NCI-H187 treated with DMSO at 0.1 percent for 48 hours (cell line): Measurements from ENCODE around the gene CDK6.

Experiments
- DNase-seq: peaks from one replicate; lab custom pipeline; 2025; lab: John Stamatoyannopoulos, UW

The CDK6 gene

DNA sequence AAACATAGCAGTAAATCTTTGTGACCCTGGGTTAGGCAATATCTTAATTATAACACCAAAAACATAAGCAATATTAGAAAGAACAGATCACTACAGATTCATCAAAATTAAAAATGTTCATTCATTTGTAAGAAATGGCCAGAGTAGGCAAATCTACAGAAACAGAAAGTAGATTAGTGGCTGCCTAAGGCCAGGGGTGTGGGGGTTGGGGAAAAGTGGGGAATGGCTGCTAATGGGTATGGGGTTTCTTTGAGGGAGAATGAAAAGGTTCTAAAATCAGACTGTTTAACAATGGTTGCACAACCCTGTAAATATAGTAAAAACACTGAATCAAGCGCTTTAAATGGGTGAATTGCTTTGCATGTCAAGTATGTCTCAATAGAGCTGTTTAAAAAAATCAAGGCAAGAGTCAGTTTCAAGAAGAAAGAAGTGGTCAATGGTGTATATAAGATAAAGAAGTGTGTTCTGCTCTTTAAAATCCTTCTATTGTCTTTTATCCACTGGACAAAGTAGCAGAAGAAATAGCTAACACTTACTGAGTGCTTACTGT lies 42.6 kb downstream of the CDK6 start:
- DNase-seq = no peak

DNA sequence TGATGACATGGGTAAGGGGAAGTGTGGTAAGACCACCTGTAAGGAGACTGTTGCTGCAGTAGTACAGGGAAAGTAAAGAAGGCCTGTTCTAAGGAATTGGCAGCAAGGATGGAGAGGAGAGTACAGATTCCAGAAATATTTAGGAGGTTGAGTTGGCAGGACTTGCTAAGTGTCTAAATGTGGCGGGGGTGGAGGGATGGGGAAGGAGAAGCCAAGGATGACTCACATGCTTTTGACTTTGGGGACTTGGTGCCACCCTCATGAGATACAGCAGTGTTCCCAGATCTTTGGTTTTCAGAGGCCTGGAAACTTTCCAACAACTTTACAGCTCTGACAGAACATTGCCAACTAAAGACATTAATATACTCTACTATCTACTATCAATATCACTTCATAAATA lies 45.4 kb downstream of the CDK6 start:
- DNase-seq = no peak

DNA sequence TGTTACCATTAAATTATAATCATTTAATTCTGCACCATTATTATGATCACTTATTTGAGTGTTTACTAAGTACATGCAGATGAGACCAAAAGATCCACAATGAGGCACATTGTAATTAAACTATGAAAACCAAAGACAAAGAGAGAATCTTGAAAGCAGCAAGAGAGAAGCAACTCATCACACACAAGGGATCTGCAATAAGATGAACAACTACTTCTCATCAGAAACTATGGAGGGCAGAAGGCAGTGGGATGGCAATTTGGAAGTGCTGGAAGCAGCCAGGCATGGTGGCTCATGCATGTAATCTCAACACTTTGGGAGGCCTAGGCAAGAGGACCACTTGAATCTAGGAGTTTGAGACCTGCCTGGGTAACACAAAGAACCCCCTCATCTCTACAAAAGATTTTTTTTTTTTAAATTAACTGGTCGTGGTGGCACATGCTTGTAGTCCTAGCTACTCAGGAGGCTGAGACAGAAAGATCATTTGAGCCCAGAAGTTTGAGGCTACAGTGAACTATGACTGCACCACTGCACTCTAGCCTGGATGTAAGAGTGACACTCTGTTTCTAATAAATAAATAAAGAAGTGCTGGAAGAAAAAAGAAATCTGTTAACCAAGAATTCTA lies 47.7 kb downstream of the CDK6 start:
- no peak for DNase-seq

DNA sequence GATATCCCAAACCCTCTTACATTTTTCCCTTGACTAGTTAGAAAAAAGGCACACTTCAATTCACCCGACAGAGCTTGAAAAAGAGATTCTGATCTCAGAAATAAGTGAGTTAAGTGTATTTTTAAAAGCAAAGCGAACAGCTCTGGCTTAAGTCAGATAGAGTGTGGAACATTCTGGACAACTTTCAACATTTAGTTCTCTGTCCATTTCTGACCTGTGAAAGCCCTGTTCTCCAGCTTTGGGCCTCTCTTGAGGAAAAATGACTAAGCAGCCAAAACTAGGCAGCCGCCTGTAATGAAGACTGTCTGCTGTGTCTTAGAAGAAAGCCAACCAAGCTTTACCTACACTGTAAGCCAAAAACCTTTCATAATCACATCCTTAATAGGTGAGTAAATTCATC lies 50.5 kb downstream of the CDK6 start:
- no peak for DNase-seq

DNA sequence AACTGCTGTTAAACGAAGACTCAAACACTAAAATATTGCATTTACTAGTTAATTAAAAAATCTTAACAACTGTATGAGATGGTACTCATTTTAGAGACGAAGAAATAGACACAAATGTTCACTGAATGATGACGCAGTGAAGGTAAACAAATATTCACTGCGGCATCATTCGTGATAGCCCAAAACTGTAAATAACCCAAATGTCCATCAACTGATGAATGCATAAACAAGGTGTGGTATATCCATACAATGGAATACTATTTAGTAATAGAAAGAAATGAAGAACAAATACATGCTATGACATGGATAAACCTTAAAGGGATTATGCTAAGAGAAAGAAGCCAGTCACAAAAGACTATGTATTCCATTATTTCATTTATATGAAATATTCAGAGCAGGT lies 51.4 kb downstream of the CDK6 start:
- no peak for DNase-seq

DNA sequence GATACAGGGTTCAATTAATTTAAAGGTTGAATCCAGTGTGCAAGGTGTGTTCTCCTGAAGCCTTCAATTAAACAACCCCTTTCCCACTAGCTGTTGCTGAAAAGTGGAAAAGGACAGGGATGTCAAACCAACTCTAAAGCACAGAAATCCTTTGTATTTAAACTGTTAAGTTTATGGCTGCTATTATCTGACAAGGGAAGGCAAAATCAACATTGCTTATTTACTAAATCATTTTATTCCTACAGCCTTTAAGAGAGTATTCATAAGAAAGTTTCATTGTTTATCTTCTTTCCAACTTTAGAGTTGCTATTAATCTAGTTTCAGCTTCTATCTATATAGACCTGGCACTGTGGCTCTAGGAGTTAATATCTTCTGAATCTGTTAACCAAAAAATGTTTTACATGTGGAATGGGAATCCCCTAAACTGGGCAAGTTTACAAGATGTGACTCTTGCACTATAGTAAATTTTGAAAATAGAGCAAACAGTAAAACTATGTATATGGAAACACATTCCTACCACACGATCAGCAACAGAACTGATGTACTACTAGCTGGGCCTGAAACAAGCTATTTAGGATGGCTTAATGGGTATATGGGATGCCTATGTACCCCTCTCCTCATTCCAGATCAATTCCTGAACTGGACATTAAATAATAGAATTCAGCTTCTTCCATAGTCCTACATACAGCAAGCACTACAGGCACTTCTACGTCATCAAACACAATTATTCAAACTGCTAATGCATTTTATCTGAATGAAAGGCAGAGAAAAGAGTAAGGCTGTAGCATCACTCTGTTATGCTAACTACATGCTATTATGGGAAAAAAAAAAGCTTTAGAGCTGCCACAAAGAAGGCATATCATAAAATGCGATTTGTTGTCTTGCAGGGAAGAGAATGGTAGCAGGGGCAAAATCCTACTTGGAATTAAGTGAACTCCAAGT lies 52.8 kb downstream of the CDK6 start:
- no peak for DNase-seq

DNA sequence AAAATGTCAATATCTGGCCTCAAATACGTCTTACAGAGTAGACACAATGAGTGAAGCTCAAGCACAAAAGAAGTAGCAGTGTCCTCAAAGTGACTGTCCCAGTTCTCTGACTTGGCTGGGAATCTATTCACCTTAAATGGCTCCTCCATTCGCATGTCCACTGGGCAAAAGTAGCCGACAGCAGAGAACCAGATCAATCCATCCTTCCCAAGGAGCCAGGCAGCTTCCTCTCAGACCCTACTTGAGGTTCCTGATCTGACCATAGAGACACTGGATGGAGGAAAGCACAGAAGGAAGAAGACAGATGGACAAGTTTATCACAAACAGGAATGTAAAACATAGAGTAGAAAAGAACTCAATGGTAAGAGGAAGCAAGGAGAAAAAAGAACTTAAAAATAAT lies 53.5 kb downstream of the CDK6 start:
- DNase-seq = no peak

DNA sequence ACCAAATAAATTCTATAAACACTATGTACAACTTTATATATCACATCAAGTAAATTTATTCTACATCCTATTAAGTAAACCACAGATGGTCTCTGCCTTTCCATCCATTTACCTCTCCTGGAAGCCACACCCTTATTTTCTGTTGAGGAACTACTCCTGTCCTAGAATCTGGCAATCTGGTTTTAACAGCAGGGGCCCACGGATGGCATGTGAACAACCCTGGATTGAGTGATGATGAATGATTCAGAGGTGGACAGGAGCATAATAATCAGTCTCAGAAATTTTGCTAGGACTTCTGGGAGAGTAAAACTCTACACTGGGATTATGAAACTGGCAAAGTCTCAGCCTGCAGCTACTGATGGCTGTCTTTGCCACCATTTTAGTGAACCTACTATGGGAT lies 54.1 kb downstream of the CDK6 start:
- DNase-seq = no peak

DNA sequence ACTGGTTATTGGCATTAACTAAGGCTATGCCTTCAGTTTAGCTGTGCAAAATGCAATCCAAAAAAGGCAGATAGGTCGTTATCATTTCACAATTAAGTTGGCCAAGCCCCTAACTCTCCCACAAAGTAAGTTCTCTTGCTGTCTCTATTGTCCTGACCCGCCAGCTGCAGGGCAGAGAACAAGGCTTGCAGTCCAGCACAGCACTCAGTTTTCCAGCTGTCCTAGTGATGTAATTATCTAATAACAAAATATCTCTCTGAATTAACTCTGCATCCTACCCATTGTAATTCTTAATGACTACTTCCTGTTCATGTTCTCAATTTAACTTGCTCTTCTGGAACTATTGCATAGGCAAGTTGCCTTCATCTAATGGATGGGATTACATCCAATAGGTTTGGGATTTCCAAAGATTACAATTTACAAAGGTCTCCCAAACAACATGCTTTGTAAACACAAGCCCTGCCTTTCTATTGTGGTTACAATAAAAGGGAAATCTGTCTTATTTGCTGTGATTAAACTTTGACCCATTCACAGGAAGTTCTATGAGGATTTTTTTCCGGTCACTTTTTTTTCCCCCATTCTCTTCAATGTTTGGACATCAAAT lies 55.2 kb downstream of the CDK6 start:
- DNase-seq = no peak

DNA sequence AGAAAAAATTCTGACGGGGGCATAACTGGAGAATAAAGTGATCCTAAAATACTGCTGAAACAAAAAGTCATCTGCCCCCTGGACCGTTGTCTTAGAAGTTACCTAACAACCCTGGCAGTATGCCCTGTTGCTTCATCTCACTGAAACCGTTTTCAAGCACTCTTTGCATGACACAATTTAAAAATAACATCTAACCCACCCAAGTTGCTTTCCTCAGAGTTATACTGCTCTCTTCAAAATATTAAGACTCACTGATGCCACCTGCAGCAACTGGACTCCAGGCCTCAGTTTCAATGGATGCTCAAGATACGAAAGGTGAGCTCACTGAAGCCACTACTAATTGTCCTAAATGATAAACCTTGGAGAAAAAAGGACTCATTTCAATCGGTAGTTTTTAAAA lies 57.4 kb downstream of the CDK6 start:
- DNase-seq = no peak

DNA sequence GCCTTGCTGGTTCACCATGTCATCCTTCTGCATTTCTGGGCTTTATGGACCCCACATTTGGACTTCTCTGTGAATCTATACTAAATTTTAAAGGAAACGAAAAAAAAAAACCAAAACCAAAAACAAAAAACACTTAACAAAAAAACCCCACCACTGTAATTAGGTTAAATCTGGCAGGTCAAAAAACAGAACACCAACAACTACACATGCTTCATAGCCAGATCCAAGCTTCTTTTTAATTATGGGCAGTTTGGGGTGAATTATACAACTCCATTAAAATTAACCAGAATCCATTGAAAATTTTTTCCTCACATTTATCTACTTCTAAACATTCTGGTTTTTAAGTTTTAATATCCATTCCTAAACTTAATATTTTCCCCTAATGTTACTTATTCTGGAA lies 58.4 kb downstream of the CDK6 start:
- DNase-seq = no peak

DNA sequence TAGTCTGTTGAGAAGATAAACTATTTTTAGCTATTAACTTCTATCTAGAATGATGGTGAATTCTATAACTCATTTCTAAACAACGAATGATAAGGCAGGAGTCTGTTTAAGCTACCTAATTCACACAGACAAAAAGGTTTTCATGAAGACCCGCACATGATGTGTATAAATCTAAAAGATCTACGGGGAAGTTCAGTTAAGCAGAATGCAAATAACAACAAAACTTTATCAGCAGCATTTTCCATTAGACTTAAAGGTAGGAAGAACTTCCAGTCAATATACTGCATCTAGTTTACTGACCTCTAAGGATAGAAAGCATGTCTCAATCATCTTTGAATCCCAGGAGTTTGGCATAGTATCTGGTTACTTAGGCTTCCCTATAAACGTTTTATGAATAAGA lies 62.6 kb downstream of the CDK6 start:
- no peak for DNase-seq

DNA sequence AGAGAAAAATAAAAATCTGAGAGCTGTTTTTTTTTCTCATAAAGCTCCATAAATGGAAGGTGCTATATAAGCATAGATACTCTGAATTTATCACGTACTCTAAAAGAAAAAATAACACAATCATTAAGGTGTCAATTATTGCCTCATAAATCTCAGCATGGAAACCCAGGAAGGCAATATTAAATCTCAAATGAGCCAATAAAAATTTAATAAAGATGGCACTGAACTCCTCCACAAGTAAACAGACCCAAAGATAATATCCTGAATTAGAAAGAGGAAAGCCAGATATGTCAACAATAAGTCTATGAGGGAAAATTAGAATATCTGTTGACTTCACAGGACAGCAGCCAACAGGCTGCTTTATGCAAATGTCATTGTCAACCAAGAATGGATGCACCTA lies 66.5 kb downstream of the CDK6 start:
- no peak for DNase-seq

DNA sequence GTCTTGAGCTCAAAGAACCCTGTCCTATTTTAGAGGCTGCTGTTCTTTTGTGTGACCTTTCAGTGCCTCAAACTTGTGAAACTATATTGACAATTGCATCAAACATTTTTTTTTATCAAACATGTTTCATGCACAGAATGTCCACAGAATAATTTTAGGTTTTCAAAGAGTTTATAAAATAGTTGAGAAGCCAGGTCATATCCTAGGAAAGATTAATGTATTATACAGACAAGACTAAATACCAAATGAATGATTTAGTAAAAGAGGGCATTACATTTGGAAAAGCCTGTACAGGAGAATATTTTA lies 67.0 kb downstream of the CDK6 start:
- DNase-seq = no peak

DNA sequence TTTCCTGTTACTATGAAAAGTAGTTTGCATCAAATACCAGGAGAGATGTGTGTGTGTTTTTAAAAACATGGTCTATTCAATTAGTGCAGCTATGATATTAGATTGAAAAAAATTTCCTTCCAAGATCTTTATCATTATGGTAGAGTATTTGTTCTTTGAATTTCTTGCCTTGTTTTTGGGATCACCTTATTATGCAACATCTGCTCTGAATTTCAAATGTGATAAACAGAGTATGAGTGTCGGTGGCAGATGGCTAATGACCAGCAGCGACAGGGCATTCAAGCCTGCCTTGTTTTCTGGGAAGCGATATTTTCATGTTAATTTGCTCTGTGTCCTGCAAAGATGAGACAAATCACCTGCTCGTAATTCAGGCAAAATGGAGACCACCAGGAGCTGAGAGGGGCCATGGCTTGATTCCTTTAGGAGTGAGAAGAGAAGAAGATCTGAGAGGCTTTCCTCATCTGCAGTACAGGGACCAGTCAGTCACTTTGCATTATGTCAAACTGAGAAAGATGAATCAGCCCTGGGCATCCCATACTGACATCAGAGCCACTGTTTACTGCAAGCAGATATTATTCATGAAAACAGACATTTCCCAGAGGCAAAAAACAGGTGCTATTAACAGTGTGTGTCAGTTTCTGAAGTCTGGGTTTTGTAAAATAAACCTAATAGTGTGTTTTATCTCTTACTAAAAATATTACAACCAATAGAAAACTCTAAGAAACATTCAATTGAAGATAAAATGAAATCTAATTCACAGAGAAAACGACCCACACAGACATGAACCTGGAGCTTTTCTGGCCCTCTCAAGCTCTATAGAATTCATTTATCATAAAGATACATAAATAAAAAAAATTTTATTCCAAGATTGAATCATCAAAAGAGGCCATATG lies 67.6 kb downstream of the CDK6 start:
- no peak for DNase-seq

DNA sequence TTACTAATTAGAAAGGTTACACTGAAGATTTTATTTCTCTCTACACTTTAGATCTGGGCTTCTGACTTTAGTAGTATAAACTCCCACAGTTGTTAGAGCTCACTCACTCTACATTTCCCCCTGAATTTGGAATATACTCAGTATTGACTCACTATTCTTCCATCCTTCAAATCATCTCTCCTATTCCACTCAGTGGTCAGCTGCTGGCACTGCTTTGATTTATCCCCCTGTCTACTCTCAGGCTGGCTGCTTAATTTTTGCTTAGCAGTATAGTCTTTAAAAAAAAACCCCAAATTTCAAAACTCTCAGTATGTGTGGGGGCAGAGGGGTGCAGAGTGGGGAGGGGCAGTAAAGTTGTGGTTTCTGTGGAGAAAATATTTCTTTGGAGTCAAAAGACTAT lies 68.9 kb downstream of the CDK6 start:
- no peak for DNase-seq

DNA sequence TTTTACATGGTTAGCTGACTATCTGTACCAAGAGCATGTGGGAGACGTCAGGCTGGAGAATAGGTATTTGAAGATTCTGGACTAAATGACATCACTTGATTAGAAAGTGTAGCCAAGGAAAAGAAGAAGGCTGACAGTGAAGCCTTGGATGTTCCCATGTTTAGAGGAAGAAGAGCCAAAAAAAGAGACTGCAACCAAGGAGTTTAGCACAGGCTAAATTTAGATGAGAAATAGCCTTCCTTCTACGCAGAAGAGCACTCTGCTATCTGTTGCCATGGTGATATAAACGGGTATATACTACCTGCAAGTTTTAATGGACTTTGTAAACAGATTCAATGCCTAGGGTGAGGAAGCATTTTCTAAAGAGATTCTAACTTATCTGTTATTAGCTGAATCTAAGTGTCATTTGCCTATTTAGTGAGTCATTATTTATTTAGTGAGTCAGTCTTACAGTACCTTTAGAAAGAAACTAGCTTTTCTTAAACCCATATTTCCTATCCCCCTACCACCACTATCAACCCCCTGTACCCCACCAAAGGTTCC lies 69.8 kb downstream of the CDK6 start:
- no peak for DNase-seq

DNA sequence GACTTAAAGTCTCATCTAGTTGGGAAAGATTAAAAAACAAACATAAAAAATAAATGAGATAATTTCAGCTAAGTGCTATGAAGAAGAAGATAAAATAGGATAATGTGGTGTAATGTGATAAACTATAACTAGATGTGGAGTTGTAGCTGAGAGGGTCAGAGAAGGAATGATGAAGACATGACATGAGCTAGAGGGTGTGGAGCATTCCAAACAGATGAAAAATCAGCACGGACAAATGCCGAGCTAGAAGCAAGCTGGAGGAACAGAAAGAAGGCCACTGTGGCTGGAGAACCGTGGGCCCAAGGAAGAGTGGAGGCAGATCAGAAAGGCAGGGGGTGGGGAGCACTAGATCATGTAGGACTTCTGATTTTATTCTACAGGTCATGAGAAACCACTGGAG lies 70.6 kb downstream of the CDK6 start:
- no peak for DNase-seq

DNA sequence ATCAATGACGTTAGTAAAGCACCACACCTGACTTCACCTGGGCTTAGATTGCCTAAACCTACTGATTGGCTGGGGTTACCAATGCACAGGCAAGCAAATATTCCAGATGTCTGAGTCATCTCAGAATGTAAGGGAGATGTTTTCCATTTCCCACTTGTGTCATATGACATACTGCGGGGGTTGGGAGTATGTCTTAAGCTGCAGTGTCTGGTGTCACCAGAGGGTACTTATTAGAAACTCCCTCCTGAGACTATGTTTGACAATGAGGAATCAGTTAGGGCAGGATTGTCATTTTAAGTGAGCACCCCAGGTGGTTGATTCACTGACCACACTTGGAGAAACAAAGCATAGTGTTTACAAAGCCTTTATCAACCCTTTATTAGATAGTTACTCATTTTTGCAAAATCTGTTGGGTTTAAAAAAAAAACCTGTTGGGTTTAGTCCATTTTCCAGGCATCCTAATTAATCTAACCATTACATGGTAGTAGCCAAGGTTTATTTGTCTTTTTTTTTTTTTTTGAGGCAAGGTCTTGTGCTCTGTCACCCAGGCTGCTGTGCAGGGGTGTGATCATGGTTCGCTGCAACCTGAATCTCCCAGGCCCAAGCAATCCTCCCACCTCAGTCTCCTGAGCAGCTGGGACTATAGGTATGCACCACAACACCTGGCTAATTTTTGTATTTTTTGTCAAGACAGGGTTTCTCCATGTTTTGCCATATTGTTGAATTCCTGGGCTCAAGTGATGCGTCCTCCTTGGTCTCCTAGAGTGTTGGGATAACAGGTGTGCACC lies 72.5 kb downstream of the CDK6 start:
- no peak for DNase-seq

DNA sequence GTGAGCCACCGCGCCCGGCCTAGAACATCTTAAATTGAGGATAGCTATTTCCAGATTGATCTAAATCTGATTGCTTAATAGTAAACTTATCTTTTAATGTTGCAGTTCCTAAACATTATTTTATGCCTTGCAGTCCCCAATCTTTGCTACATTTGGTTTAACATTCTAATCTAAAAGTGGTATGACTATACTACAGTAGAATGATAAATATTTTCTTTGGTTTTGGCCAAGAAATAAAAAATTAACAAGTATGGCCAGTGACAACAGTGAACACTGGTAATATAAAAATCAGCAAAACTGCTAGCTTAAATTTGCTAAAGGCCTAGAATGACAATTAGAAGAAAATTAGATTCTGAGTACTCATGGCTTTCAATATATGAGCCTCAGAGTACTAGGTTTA lies 73.5 kb downstream of the CDK6 start:
- no peak for DNase-seq
